ENCODE data around the gene ZG16B.
A peak's percentile ranks its signal among the peaks of the same experiment; 100 is the strongest.

The ZG16B gene

DNA sequence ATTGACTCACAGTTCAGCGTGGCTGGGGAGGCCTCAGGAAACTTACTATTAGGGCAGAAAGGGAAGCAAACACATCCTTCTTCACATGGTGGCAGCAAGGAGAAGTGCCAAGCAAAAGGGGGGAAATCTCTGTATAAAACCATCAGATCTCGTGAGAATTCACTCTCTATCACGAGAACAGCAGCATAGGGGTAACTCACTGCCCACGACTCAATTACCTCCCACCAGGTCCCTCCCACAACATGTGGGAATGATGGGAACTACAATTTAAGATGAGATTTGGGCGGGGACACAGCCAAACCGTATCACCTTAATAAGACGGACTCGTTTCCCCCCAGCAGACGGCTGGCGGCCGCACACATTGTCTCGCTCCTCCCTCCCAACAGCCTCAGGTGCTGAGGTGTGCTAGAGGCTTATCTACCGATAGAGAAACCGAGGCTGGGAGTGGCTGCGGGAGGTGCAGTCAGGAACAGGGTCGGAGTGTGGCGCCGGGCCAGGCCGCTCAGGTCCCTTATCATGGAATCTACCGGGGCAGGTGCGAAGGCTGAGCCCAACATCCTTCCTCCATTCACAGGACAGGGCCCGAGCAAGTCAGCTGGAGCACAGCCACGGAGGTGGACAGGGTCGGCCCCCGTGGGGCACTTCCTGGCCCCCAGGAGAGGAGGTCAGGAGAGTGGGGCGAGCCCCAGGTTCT lies 4.9 kb upstream of the ZG16B start:
- no peak for DNase-seq (ENCODE audit: low read depth in 2 of 2)

DNA sequence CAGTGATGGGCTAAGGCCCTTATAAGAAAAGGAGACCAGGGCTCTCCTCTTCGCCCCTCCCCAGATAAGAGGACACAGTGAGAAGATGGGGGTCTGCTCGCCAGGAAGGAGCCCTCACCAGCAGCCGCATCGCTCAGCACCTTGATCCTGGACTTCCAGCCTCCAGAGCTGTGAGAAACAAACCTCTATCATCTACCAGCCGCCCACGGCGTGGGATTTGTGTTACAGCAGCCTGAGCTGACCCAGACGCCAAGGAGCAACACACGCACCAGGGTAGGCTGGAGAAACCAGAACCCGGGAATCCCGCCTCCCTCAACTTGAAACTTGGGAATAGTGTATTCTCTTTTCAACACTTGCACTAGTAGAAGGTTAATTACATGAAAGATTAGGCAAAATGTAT lies 4.2 kb upstream of the ZG16B start:
- no peak for DNase-seq (ENCODE audit: low read depth in 2 of 2)

DNA sequence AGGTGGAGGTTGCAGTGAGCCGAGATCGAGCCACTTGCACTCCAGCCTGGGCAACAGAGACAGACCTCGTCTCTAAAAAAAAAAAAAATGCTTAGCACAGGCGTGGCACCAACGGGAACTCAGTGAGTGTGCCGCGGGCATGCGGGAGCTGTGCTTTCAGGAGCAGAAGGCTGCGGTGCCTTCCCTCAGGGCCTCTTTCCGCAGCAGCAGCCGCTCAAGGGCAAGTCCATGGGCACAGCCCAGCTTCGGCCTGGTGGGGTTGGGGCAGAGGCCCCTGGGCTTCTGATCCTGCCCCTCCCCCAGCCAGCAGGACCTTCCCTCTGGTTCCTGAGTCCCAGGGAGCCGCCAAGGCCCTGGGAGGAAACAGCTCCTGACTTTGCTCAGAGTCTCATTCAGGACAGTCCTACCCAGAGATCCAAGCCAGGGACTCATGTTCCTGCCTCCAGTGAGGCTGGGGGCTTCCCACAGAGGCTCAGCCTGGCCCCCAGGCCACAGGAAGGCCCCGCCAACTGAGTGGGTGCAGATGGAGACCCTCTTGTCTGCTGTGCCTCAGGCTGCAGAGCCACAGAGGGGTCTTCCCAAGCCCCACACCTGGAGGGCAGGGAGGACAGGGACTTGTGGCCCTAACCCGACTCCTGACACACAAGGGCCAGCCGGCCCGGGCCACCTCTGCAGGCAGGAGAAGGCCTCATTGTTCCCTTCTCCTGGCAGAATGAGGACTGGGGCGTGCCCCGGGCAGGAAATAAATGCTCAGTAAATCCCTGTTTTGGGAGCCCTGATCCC lies 3.3 kb upstream of the ZG16B start:
- no peak for DNase-seq (ENCODE audit: low read depth in 2 of 2)

DNA sequence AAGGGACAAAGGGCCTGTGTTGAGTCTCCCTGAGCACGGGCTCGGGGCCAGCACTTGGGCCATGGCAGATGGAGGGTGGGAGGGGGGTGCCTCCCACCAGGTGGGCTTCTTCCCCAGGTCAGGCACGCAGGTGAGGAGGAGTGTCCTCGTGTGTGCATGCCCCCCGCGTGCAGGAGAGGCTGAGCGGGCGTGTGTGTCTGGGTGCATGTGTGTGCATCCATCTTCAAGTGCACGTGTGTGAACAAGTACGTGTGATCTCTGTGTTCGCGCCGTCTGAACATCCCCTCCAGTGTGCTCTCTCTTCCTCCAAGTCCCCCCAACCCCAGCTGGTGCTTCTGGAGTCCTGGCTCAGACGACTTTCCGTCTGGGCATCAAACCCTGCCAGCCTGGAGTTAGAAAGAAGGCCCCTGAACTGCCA lies 2.7 kb upstream of the ZG16B start:
- DNase-seq (ENCODE audit: low read depth in 2 of 2) = no peak

DNA sequence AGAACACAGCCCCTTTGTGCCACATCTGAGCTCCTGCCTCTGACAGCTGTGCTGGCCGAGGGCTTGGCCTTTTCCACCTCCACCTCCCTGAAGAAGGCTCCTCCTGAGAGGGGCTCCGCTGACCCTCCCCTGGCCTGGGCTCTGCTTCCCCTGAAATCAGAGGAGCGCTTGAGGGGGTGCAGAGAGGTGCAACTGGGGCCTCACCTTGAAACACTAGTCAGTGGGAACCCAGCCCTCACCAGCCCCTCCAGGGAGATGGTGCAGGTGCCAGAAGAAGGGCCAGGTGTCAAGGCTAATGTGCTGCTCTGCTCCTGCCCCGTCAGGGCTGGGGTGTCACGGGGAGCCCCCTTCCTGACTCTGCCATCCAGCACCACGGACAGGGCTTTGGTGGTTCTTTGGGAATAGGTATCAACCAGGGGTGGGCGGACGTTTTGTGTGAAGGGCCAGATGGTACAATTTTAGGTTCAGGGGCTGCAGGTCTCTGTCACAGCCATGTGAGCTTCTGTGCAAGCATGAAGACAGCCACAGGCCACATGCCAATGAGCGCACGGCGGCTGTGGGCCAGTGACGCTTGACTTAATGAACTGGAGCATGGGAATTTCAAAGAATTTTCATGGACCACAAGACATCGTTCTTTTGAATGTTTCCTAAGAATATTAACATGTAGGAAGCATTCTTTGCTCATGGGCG lies 2.1 kb upstream of the ZG16B start:
- no peak for DNase-seq (ENCODE audit: low read depth in 2 of 2)

DNA sequence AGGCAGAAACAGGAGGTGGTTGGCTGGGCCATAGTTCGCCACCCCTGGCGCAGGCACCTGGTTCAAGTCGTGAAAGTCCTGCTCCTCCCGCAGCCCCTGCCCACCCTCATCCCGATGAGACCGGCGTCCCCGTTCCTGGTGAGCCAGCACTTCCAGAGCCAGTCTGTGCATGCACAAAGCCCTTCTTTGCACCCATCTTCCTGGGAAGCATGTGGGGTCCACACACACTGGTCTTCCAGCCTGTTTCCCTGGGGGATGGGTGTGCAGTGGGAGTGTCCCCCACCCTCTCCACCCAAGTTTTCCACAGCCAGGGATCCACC lies 1.6 kb upstream of the ZG16B start:
- no peak for DNase-seq (ENCODE audit: low read depth in 2 of 2)

DNA sequence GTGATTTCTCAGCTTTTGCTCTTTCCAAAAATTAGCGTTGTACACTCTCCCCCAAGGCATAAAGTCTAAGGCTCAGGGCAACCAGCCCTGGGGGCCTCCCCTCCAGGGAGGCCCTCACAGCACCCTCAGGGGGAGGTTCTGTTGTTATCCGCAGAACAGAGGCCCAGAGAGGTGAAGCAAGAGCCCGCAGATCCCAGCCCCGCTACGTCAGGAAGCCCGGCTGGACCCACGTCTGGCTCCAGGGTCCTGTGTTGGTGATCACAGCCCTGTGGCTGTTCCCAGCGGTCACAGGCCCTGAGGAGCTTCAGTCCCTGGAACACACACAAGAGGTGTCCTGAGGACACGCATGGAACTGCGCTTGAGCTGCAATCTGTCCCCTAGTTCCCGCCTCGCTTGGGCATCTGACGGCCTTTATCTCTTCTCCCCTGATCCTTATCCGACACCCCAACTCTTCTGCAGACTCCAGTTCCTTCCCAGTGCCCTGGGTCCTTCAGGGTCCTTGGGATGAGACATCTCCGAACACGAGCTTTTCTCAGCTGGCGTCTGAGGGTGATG lies 1.1 kb upstream of the ZG16B start:
- DNase-seq (ENCODE audit: low read depth in 2 of 2) = no peak

DNA sequence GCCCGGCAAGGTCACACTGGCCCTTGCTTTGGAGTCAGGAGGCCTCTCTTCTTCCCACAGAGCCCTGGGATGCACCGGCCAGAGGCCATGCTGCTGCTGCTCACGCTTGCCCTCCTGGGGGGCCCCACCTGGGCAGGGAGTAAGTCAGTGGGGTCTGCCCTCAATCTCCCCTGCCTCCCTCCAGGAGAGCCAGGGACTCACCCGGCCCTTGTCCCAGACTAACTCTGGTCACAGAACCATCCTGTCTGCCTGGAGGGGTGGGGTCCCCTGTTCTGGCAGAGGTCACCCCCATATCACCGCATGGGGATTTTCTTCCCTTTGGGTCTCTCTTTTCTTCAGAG lies 222 bp downstream of the ZG16B start:
- no peak for DNase-seq (ENCODE audit: low read depth in 2 of 2)

DNA sequence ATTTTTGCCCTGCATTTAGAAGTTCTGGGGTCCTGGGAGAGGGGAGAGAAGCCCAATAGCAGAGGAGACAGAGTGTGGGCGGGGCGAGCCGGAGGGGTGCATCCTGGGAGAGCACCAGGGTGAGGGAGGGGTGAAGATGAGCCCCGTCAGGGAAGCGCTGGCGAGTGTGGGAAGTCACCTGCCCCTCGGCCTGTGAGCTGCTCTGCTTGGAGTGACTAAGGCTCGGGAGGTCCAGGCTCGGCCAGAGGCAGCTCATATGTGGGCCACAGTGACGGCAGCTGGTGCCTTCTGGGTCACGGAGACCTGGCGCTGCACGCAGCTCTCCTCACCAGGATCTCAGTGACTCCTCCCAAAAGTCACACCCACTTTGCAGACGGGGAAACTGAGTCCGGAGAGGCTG lies 1.1 kb downstream of the ZG16B start:
- DNase-seq (ENCODE audit: low read depth in 2 of 2) = no peak

DNA sequence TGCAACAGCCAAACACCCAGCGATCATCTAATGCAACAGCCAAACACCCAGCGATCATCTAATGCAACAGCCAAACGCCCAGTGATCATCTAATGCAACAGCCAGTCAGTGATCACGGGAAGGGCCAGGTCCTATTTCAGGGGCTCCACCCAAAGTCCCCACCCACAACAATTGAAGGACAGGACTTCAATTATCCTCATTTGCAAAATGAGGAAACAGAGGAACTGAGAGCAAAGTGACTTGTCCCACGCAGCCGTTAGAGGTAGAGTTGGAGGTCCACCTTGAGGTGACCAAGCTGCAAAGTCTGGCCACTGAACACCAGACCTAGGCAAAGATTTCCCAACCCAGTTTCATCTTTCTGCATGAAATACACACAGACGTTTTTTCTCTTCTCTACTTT lies 3.7 kb downstream of the ZG16B start:
- DNase-seq (ENCODE audit: low read depth in 2 of 2) = no peak

DNA sequence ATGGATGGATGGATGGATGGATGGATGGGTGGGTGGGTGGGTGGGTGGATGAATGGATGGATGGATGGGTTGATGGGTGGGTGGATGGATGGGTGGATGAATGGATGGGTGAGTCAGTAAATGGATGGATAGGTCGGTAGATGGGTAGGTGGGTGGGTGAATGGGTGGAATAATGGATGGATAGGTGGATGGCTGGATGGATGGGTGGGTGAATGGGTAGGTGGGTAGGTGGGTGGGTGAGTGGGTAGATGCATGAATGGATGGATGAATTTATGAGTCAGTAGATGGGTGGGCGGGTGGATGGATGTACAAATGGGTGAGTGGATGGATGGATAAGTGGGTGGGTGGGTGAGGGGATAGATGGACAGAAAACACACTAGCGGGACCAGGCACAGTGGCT lies 4.9 kb downstream of the ZG16B start:
- DNase-seq (ENCODE audit: low read depth in 2 of 2) = no peak

DNA sequence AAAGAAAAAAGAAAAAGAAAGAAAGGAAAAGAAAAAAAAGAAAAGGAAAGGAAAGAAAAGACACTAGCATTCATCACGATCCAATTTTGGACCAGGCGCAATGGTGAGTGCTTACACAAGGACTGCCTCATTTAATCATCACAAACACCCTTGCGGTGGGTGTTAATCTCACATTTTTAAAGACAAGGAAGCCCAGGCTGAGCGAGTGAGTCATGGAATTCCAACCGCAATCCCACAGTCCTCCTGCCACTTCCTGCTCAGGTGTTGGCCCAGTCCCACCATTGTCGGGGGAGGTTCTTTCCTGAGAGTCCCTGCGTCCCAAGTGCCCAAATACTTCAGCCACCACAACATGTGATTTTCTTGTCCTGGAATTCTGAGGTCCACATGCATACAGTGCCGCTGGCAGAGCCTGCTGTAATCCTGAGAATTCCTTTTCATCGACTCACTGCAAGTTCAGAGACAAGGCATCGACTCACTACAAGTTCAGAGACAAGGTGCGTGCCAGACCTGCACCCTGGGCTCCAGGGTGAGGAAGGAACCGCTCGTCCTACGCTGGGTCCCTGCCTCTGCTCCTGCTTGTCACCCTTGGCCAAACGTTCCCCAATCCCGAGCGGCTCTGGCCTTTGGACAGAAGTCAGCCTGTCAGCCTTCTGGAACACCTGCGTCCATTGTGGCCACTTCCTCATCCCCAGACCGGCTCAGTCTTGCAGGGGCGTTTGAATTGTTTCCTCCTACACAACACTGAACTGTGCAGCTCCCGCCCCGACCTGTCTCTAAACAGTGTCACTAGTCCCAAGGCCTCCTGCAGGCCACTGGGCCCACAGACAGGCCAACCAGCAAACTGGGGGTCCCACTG lies 5.8 kb downstream of the ZG16B start:
- no peak for DNase-seq (ENCODE audit: low read depth in 2 of 2)

DNA sequence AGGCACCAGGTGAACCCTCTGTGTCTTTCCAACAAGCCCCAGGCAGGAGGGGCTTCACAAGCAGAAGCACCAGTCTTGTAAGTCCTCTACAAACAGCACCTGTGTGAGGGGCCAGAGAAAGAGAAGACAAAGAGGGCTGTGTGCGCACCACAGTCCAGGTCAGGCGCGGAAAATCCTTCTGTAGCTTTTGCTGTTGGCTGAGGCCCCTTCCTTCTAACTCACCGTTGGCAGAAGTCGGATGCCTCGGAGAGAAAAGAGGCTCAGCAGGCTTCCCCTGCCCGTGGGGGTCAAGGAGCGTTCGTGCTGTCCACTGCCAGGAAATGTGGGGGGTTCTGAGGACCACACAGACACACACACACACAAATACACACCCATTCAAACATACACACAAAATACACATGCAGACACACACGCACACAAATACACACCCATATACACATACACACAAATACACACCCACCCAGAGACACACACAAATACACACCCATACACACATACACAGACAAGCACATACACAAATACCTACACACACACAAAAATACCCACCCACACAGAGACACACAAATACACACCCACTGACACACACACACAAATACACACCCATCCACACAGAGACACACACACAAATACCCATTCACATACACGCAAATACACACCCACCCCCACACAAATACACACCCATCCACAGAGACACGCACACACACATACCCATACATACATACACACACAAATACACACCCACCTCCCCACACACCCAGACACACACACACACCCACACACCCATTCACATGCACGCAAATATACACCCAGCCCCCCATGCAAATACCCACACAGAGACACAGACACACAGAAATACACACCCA lies 6.8 kb downstream of the ZG16B start:
- no peak for DNase-seq (ENCODE audit: low read depth in 2 of 2)

DNA sequence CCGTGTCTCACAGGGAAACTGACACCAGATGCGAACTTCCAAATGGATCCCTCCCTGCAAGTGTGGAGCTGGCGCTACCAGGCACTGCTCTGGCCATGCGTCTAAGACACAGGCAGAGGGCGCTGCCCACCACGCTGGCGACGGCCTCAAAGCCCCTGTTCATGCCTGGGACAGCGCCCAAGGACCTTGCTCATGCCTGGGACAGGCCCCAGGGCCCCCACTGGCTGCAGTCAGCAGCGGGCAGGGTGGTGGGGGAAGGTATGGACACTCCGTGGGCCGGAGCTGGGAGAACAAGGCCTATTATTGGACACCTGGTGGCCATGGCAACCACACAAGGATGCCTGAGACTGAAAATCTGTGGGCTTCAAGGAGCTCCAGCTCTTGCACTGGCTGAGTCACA lies 8.8 kb downstream of the ZG16B start:
- no peak for DNase-seq (ENCODE audit: low read depth in 2 of 2)

DNA sequence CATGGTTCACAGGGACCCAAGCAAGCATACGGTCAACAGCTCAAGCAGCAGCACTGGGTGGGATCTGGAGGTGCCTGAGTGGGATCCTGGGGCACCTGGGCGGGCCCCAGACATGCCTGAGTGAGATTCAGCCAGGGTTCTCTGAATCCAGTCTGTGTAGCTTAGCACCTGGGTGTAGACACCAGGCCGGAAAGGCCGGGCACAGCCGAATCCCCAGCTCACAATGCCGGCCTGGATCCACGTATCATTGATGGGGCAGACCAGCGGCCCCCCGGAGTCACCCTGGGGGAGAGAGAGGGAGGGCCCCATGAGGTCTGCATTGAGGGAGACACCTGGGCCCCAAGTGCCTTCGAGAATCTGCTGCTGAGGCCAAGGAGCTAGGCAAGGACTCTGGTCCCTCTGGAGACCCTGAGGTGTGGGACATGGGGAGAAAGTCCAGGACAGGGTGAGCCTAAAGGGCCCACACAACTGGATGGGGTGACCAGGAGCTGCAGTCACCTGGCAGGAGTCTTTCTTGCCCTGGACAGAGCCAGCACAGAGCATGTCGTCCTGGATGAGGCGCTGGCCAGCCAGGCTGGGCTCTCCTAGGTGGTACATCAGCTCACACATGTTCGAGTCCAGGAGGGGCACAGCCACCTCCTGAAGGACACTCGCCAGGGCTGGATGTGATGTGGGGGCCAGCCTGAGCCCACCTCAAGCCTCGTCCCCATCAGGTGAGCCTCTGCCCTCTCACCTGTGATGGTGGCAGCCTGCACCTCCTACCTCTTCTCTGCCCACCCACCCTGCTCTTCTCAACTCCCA lies 9.7 kb downstream of the ZG16B start:
- no peak for DNase-seq (ENCODE audit: low read depth in 2 of 2)

DNA sequence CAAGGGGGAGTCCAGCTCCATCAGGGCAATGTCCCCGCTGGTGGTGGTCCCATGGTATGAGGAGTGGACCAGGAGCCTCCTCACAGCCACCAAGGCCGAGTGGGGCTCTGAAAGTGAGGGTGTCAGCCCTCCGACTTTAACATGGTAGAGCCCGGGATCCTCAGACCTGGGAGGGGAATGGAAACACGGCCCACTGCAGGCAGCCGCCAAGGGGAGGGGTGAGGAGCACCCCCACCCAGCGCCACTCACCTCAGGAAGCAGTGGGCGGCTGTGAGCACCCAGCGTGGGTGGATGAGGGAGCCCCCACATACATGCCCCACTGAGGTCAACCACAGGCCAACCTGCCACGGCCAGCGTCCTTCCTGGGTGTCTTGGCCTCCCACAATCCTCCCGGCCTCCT lies 10.8 kb downstream of the ZG16B start:
- no peak for DNase-seq (ENCODE audit: low read depth in 2 of 2)

DNA sequence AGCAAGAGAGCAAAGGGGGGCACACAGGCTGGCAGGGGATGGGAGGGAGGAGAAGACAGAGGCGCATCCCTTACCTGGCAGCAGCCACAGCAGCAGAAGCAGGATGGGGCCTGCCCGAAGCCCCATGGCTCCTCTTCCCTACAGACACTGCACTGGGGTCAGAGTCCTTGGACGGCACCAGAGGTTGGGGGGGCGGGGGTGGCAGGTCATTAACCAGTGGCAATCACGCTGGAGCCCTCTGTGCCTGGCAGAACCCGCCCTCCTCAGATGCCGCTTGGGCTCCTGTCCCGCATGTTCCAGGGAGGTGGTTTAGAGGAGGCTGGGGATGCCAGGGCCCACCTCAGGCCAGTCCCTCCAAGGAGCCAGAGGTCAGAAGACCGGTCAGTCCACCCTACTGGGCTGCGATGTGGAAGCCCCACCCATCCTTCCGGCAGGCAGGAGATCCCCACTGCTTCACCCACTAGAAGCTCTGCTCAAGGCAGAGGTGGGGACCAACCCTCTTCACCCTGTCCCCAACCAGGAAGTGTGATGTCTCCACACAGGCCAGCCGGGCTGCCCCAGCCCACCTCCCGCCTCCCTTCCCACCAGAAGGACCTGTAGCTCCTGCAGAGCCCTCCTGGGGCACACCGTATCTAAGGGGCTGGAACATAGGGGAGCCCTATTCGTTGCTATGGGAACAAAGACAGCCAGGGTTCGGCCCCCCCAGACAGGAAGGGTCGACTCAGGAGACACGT lies 11.7 kb downstream of the ZG16B start:
- DNase-seq (ENCODE audit: low read depth in 2 of 2) = no peak

DNA sequence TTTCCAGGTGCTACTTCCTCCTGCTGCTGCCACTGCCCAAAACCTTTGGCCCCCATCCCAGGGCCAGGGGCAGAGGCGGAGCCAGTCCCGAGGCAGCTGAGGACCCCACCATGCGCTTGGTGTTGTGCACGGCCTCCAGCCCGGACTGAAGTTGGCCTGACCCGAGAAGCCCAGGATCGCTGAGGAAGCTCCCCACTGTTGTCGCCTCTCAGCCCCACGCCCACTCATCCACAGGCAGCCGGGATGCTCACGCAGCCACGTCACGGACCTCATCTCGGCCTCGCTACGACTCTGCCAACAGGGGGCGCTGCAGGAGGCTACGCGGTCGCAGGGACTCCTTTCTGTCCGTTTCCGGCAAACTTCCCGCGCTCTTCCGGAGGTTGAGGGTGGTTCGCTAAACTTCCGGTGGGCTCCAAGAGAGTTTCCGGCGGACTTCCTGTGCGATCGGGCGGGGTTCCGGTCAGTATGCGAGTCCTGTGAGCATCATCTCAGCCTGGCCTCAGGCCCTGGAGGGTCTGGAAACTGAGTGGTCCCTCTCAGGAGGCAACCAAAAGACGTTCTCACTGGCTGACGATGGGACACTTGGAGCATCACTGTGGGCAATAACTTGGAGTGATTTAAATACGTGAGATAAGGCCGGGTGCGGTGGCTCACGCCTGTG lies 12.4 kb downstream of the ZG16B start:
- peak; percentile 81 for DNase-seq (ENCODE audit: low read depth in 2 of 2)

DNA sequence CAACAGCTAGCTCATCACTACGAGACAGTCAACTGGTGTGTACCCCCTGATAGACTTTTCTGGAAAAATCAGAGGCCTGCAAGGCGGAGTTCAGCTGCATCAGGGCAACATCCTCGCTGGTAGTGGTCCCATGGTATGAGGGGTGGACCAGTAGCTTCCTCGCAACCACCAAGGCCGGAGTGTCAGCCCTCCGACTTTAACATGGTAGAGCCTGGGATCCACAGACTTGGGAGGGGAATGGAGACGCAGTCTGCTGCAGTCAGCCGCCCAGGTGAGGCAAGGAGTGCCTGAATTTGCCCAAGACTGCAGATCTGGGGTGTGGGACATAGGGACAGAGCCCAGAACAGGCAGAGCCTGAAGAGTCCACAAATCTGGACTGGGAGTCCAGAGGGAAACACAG lies 13.4 kb downstream of the ZG16B start:
- DNase-seq (ENCODE audit: low read depth in 2 of 2) = no peak
